Liver (tissue), 9 donors: ENCODE data around the gene FAM120AOS. TPM values are rescaled to one million over a fixed set of nuclear protein-coding genes. Genes with fewer than 3 reads are reported as not detected.

Source experiments
- DNase-seq: peaks from one replicate; pipeline ENCODE4 v3.0.0-alpha.2; 2017; ENCODE audit warnings: low spot score
- H3K27ac ChIP-seq, 2 donors: one replicate each; pipeline ENCODE4 v1.7.0; 2013; ENCODE audit warnings: inconsistent platforms in 2 of 2, low read length in 2 of 2, control low read depth in 1 of 2, low read depth in 1 of 2, mild to moderate bottlenecking in 1 of 2
- H3K27me3 ChIP-seq, 4 donors: one replicate each; pipeline versions ENCODE4 v1.6.1 to v1.7.0; 2013; ENCODE audit warnings: low read length in 3 of 4, inconsistent platforms in 1 of 4, mild to moderate bottlenecking in 1 of 4, moderate library complexity in 1 of 4; ENCODE audit not compliant: control insufficient read depth in 4 of 4, insufficient read depth in 4 of 4
- H3K36me3 ChIP-seq, 4 donors: one replicate each; pipeline versions ENCODE4 v1.6.1 to v1.7.0; 2013; ENCODE audit warnings: low read length in 3 of 4, mild to moderate bottlenecking in 3 of 4, low read depth in 1 of 4, moderate library complexity in 1 of 4; ENCODE audit not compliant: control insufficient read depth in 4 of 4, insufficient read depth in 3 of 4
- H3K4me1 ChIP-seq, 4 donors: one replicate each; pipeline versions ENCODE4 v1.6.1 to v1.7.0; 2013; ENCODE audit warnings: low read length in 3 of 4, mild to moderate bottlenecking in 3 of 4, moderate library complexity in 1 of 4; ENCODE audit not compliant: control insufficient read depth in 4 of 4, insufficient read depth in 4 of 4
- H3K4me3 ChIP-seq, 3 donors: one replicate each; pipeline versions ENCODE4 v1.6.1 to v1.7.0; 2013; ENCODE audit warnings: low read length in 3 of 3, control low read depth in 1 of 3, low read depth in 1 of 3, mild to moderate bottlenecking in 1 of 3
- H3K9ac ChIP-seq, 2 donors: one replicate each; pipeline ENCODE4 v1.7.0; 2013; ENCODE audit warnings: low read length in 2 of 2, mild to moderate bottlenecking in 2 of 2, moderate library complexity in 2 of 2, control low read depth in 1 of 2, low read depth in 1 of 2
- H3K9me3 ChIP-seq, 4 donors: one replicate each; pipeline versions ENCODE4 v1.6.1 to v1.7.0; 2013; ENCODE audit warnings: low read length in 3 of 4; ENCODE audit not compliant: control insufficient read depth in 4 of 4
- ATF3 ChIP-seq: IDR thresholded peaks from 2 replicates; pipeline ENCODE4 v1.6.1; 2016; ENCODE audit warnings: antibody characterized with exemption
- EGR1 ChIP-seq, 2 donors: IDR thresholded peaks; 2 replicates each; pipeline ENCODE4 v1.6.1; 2016 to 2018; ENCODE audit warnings: antibody characterized with exemption in 2 of 2, low read depth in 2 of 2
- FOXA1 ChIP-seq: IDR thresholded peaks from 2 replicates; pipeline ENCODE4 v1.6.1; 2016; ENCODE audit warnings: antibody characterized with exemption
- FOXA2 ChIP-seq: IDR thresholded peaks from 2 replicates; pipeline ENCODE4 v1.6.1; 2016; ENCODE audit warnings: antibody characterized with exemption
- GABPA ChIP-seq, 2 donors: IDR thresholded peaks in 1 of 2; conservative IDR thresholded peaks in 1 of 2; 2 replicates each; pipeline ENCODE4 v1.6.1; 2016; ENCODE audit warnings: antibody characterized with exemption in 2 of 2, mild to moderate bottlenecking in 1 of 2, moderate library complexity in 1 of 2
- HNF4A ChIP-seq, 2 donors: conservative IDR thresholded peaks; 2 replicates each; pipeline ENCODE4 v1.6.1; 2016; ENCODE audit warnings: antibody characterized with exemption in 2 of 2, mild to moderate bottlenecking in 2 of 2
- HNF4G ChIP-seq: IDR thresholded peaks from 2 replicates; pipeline ENCODE4 v1.6.1; 2016; ENCODE audit warnings: antibody characterized with exemption
- JUND ChIP-seq, 2 donors: IDR thresholded peaks; 2 replicates each; pipeline ENCODE4 v1.6.1; 2016; ENCODE audit warnings: antibody characterized with exemption in 2 of 2
- MAX ChIP-seq: IDR thresholded peaks from 2 replicates; pipeline ENCODE4 v1.6.1; 2016; ENCODE audit warnings: antibody characterized with exemption
- NR2F2 ChIP-seq: IDR thresholded peaks from 2 replicates; pipeline ENCODE4 v1.6.1; 2016; ENCODE audit warnings: antibody characterized with exemption
- RXRA ChIP-seq, 2 donors: IDR thresholded peaks; 2 replicates each; pipeline ENCODE4 v1.6.1; 2017 to 2018; ENCODE audit warnings: antibody characterized with exemption in 2 of 2, mild to moderate bottlenecking in 1 of 2
- TAF1 ChIP-seq: conservative IDR thresholded peaks from 2 replicates; pipeline ENCODE4 v1.6.1; 2016; ENCODE audit warnings: antibody characterized with exemption, mild to moderate bottlenecking
- YY1 ChIP-seq: IDR thresholded peaks from 2 replicates; pipeline ENCODE4 v1.6.1; 2016; ENCODE audit warnings: antibody characterized with exemption, mild to moderate bottlenecking
- WGBS: extraction: QIAGEN DNeasy Blood & Tissue Kit; methylation state at CpG from one replicate; pipeline ENCODE4 v1.1.7; 2013; 5-methylcytosine and 5-hydroxymethylcytosine counted together
- polyA plus RNA-seq, 2 donors: library from polyadenylated mRNA; stranded (reverse) in 1 of 2; unstranded in 1 of 2; fragments of 200-250 nt in 1 of 2; fragments of >200 nt in 1 of 2; fragmentation: Nextera tagmentation in 1 of 2; extraction: Ambion mirVana in 1 of 2; gene quantifications; one replicate each; pipeline versions ENCODE4 v1.2.1 to v1.2.3, GENCODE V29; 2013 to 2015
- total RNA-seq, 2 donors: library from RNA; depleted of rRNA; stranded (reverse); fragments of >200 nt; gene quantifications; one replicate each; pipeline ENCODE4 v1.2.3, GENCODE V29; 2014
- TF ChIP-seq, protein P1 (sequence below): IDR thresholded peaks from 2 replicates; pipeline ENCODE4 v1.6.1; 2016; ENCODE audit warnings: antibody characterized with exemption, mild to moderate bottlenecking
- TF ChIP-seq, protein P2 (sequence below): IDR thresholded peaks from 2 replicates; pipeline ENCODE4 v1.6.1; 2016; ENCODE audit warnings: antibody characterized with exemption
- donor health status: healthy.
- donor health status: healthy.
- donor health status: healthy.
- donor health status: healthy.
- donor health status: healthy.

The FAM120AOS gene
- total and polyA plus RNA-seq, 4 donors = 16.4 to 25.0 (median 17.3) TPM

GRCh38 chr9:93468763-93469456 lies 15.5 kb upstream of the FAM120AOS start (continued):
- TF ChIP-seq, protein P1, sequence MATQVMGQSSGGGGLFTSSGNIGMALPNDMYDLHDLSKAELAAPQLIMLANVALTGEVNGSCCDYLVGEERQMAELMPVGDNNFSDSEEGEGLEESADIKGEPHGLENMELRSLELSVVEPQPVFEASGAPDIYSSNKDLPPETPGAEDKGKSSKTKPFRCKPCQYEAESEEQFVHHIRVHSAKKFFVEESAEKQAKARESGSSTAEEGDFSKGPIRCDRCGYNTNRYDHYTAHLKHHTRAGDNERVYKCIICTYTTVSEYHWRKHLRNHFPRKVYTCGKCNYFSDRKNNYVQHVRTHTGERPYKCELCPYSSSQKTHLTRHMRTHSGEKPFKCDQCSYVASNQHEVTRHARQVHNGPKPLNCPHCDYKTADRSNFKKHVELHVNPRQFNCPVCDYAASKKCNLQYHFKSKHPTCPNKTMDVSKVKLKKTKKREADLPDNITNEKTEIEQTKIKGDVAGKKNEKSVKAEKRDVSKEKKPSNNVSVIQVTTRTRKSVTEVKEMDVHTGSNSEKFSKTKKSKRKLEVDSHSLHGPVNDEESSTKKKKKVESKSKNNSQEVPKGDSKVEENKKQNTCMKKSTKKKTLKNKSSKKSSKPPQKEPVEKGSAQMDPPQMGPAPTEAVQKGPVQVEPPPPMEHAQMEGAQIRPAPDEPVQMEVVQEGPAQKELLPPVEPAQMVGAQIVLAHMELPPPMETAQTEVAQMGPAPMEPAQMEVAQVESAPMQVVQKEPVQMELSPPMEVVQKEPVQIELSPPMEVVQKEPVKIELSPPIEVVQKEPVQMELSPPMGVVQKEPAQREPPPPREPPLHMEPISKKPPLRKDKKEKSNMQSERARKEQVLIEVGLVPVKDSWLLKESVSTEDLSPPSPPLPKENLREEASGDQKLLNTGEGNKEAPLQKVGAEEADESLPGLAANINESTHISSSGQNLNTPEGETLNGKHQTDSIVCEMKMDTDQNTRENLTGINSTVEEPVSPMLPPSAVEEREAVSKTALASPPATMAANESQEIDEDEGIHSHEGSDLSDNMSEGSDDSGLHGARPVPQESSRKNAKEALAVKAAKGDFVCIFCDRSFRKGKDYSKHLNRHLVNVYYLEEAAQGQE = no peak
- TF ChIP-seq FOXA2 = no peak
- TF ChIP-seq FOXA1 = no peak
- TF ChIP-seq HNF4G = no peak

GRCh38 chr9:93467462-93467861 lies 14.1 kb upstream of the FAM120AOS start:
- Histone ChIP-seq H3K9ac (no peak overlapping the region), H3K36me3 (no peaks in the 10 kb centered on the region), H3K4me1 (peaks cover 22 to 35% (median 29%) of the 10 kb centered on the region in 4 donors), H3K27me3 (no peaks in the 10 kb centered on the region), H3K27ac (peak overlapping the region in 1 of 2 donors; percentile 42), H3K9me3 (no peaks in the 10 kb centered on the region), H3K4me3 (no peak overlapping the region)
- TF ChIP-seq NR2F2 (no peak), HNF4G (no peak), HNF4A (conservative IDR thresholded peaks at IDR 0.05) (no peak), RXRA (IDR thresholded peaks at IDR 0.05) (no peak), MAX (no peak), JUND (IDR thresholded peaks at IDR 0.05) (no peak), TAF1 (no peak), GABPA (IDR thresholded peaks at IDR 0.05 in 1 of 2, conservative IDR thresholded peaks at IDR 0.05 in 1 of 2) (no peak), EGR1 (IDR thresholded peaks at IDR 0.05; ENCODE audit: low read depth in 2 of 2) (no peak)
- TF ChIP-seq, protein P2, sequence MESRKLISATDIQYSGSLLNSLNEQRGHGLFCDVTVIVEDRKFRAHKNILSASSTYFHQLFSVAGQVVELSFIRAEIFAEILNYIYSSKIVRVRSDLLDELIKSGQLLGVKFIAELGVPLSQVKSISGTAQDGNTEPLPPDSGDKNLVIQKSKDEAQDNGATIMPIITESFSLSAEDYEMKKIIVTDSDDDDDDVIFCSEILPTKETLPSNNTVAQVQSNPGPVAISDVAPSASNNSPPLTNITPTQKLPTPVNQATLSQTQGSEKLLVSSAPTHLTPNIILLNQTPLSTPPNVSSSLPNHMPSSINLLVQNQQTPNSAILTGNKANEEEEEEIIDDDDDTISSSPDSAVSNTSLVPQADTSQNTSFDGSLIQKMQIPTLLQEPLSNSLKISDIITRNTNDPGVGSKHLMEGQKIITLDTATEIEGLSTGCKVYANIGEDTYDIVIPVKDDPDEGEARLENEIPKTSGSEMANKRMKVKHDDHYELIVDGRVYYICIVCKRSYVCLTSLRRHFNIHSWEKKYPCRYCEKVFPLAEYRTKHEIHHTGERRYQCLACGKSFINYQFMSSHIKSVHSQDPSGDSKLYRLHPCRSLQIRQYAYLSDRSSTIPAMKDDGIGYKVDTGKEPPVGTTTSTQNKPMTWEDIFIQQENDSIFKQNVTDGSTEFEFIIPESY = no peak
- WGBS = 74% methylated on average over 3 of the region's 3 CpGs
- DNase-seq = no peak

GRCh38 chr9:93467062-93467416 lies 13.7 kb upstream of the FAM120AOS start:
- Histone ChIP-seq H3K9me3 (no peaks in the 10 kb centered on the region), H3K36me3 (no peaks in the 10 kb centered on the region), H3K4me3 (no peak overlapping the region), H3K27ac (peak overlapping the region in 1 of 2 donors; percentile 42), H3K9ac (no peak overlapping the region), H3K4me1 (peaks cover 22 to 35% (median 29%) of the 10 kb centered on the region in 4 donors), H3K27me3 (no peaks in the 10 kb centered on the region)
- DNase-seq = no peak
- TF ChIP-seq ATF3 (no peak), YY1 (no peak), HNF4A (conservative IDR thresholded peaks at IDR 0.05) (peak; percentile 45 to 63), EGR1 (IDR thresholded peaks at IDR 0.05; ENCODE audit: low read depth in 2 of 2) (no peak), NR2F2 (no peak)
- TF ChIP-seq, protein P1 = no peak
- WGBS = 21% methylated on average over 3 of the region's 3 CpGs
